AG04450 (cell line): ENCODE results near the gene HSD3B7. TPM values are rescaled to one million over a fixed set of nuclear protein-coding genes. Genes with fewer than 3 reads are reported as not detected.

ENCODE experiments used
- CTCF ChIA-PET: fragments of 300-600, 350-600 bp; formaldehyde crosslinking; extraction: SDS; loops from one replicate; lab custom pipeline; 2022; ENCODE audit warnings: antibody characterized with exemption, inconsistent platforms; lab: Charles Lee
- POLR2A ChIA-PET: fragments of 350-600 bp; formaldehyde crosslinking; extraction: SDS; loops from one replicate; lab custom pipeline; 2021; ENCODE audit warnings: antibody characterized with exemption, inconsistent platforms; lab: Yijun Ruan, JAX
- DNase-seq: peaks from one replicate; pipeline ENCODE4 v3.0.0-alpha.2; 2011; ENCODE audit warnings: low read depth, low spot score
- H3K27ac ChIP-seq: one replicate; pipeline ENCODE4 v1.5.1; 2012; ENCODE audit warnings: low read depth, low read length, control low read depth
- H3K27me3 ChIP-seq: one replicate; pipeline ENCODE4 v1.6.0; 2012; ENCODE audit warnings: low read length; ENCODE audit not compliant: control insufficient read depth, insufficient read depth
- H3K4me3 ChIP-seq: 2 replicates; pipeline ENCODE4 v1.5.1; 2011; ENCODE audit warnings: mild to moderate bottlenecking, low read depth, low read length, control low read depth
- H3K9me3 ChIP-seq: 2 replicates; pipeline ENCODE4 v1.5.1; 2012; ENCODE audit warnings: low read length; ENCODE audit not compliant: control insufficient read depth, insufficient read depth
- CTCF ChIP-seq: IDR thresholded peaks from 2 replicates; pipeline ENCODE4 v1.5.1; 2011; ENCODE audit warnings: low read depth, low read length, control low read depth, inconsistent platforms
- polyA plus RNA-seq: library from polyadenylated mRNA; depleted of rRNA; stranded (reverse); fragments of >200 nt; gene quantifications from 2 replicates; pipeline ENCODE4 v1.2.3, GENCODE V29; 2011

Gene HSD3B7
- polyA plus RNA-seq, 1 experiment, result 6.1 TPM

- ChIA-PET CTCF (interaction anchor here (0.6 kb wide), 1 partner anchor 263 kb away, joined by 3 read pairs; no protein-coding TSS in a partner anchor), POLR2A (interaction anchor here (0.6 kb wide), 1 partner anchor 18 kb away, joined by 3 read pairs; no protein-coding TSS in a partner anchor)
- Histone ChIP-seq H3K27ac (no peak overlapping the region), H3K9me3 (no peaks in the 10 kb centered on the region), H3K27me3 (no peaks in the 10 kb centered on the region), H3K4me3 (no peak overlapping the region)
- DNase-seq, result no peak
- TF ChIP-seq CTCF, result peak; percentile 30
Observed at GRCh38 chr16:30977502-30977901, 7.5 kb upstream of the HSD3B7 start.

- DNase-seq, result no peak
- CTCF ChIA-PET, result no interaction called here
- Histone ChIP-seq H3K4me3 (no peak overlapping the region), H3K9me3 (no peaks in the 10 kb centered on the region), H3K27me3 (no peaks in the 10 kb centered on the region), H3K27ac (no peak overlapping the region)
- no peak for TF ChIP-seq CTCF
- POLR2A ChIA-PET, result no interaction called here
Observed at GRCh38 chr16:30979170-30980022, 5.6 kb upstream of the HSD3B7 start.

GRCh38 chr16:30980023-30980371 lies 5.0 kb upstream of the HSD3B7 start:
- no peak overlapping the region for H3K27ac ChIP-seq
- no peaks in the 10 kb centered on the region for H3K27me3 ChIP-seq
- no peaks in the 10 kb centered on the region for H3K9me3 ChIP-seq
- DNase-seq, result no peak
- POLR2A ChIA-PET, result no interaction called here
- CTCF ChIA-PET, result no interaction called here
- no peak overlapping the region for H3K4me3 ChIP-seq
- no peak for TF ChIP-seq CTCF

- ChIA-PET POLR2A (no interaction called here), CTCF (no interaction called here)
- H3K27me3 ChIP-seq, result no peaks in the 10 kb centered on the region
- H3K9me3 ChIP-seq, result no peaks in the 10 kb centered on the region
- no peak overlapping the region for H3K27ac ChIP-seq
- H3K4me3 ChIP-seq, result no peak overlapping the region
- DNase-seq, result no peak
- TF ChIP-seq CTCF, result no peak
Observed at GRCh38 chr16:30980434-30980833, 4.6 kb upstream of the HSD3B7 start.

- no peak for TF ChIP-seq CTCF
- POLR2A ChIA-PET, result no interaction called here
Observed at GRCh38 chr16:30980959-30981358, 4.0 kb upstream of the HSD3B7 start.

More at GRCh38 chr16:30980959-30981358, 4.0 kb upstream of the HSD3B7 start:
- CTCF ChIA-PET, result no interaction called here
- H3K27me3 ChIP-seq, result no peaks in the 10 kb centered on the region
- H3K9me3 ChIP-seq, result no peaks in the 10 kb centered on the region
- H3K4me3 ChIP-seq, result no peak overlapping the region
- no peak overlapping the region for H3K27ac ChIP-seq
- no peak for DNase-seq
